ENCODE data around the gene IMP3. TPM values are rescaled to one million over a fixed set of nuclear protein-coding genes. Genes with fewer than 3 reads are reported as not detected.

IMP3 gene
- total RNA-seq, 1 donor from 2014 or later, result 73.9 TPM

GRCh38 chr15:75661756-75662140 lies 21.7 kb upstream of the IMP3 start:
- DNase-seq (ENCODE audit: low read depth), result no peak
- H3K4me3 ChIP-seq (ENCODE audit: low read depth, low read length), result no peak overlapping the region
- no peak for TF ChIP-seq CTCF (conservative IDR thresholded peaks at IDR 0.05; ENCODE audit: low read depth, low read length)

- no peak for DNase-seq (ENCODE audit: low read depth)
- no peak overlapping the region for H3K4me3 ChIP-seq (ENCODE audit: low read depth, low read length)
- TF ChIP-seq CTCF (conservative IDR thresholded peaks at IDR 0.05; ENCODE audit: low read depth, low read length), result no peak
These were observed 21.2 kb upstream of the IMP3 start for GRCh38 chr15:75661100-75661755.

GRCh38 chr15:75659928-75660645 lies 20.1 kb upstream of the IMP3 start:
- DNase-seq (ENCODE audit: low read depth), result no peak
- no peak for TF ChIP-seq CTCF (conservative IDR thresholded peaks at IDR 0.05; ENCODE audit: low read depth, low read length)
- no peak overlapping the region for H3K4me3 ChIP-seq (ENCODE audit: low read depth, low read length)

GRCh38 chr15:75659141-75659771 lies 19.2 kb upstream of the IMP3 start:
- no peak overlapping the region for H3K4me3 ChIP-seq (ENCODE audit: low read depth, low read length)
- no peak for DNase-seq (ENCODE audit: low read depth)
- TF ChIP-seq CTCF (conservative IDR thresholded peaks at IDR 0.05; ENCODE audit: low read depth, low read length), result no peak

- H3K4me3 ChIP-seq (ENCODE audit: low read depth, low read length), result no peak overlapping the region
- TF ChIP-seq CTCF (conservative IDR thresholded peaks at IDR 0.05; ENCODE audit: low read depth, low read length), result no peak
- no peak for DNase-seq (ENCODE audit: low read depth)
These were observed 16.8 kb upstream of the IMP3 start for GRCh38 chr15:75656813-75657212.

- DNase-seq (ENCODE audit: low read depth), result no peak
- H3K4me3 ChIP-seq (ENCODE audit: low read depth, low read length), result no peak overlapping the region
- no peak for TF ChIP-seq CTCF (conservative IDR thresholded peaks at IDR 0.05; ENCODE audit: low read depth, low read length)
These were observed 16.3 kb upstream of the IMP3 start for GRCh38 chr15:75656331-75656730.

Data from epithelial cell of proximal tubule (primary cell).